Measurements from ENCODE around the gene ATP9A.

DNA sequence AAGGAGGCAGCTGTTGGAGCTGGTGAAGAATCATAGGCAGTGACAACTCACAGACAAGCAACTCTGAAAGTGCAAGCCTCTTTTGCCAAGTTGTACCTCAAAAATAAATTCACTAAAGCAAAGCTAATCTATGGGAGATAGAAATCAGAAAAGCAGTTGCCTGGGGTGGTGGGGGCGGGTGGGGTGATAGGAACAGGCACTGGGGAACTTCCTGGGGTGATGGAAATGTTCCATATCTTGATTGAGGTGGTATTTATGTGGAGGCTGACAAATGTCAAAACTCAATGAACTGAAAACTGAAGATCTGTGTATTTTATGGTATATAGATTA is 52.4 kb downstream of the ATP9A start:
- TF ChIP-seq, protein P1, sequence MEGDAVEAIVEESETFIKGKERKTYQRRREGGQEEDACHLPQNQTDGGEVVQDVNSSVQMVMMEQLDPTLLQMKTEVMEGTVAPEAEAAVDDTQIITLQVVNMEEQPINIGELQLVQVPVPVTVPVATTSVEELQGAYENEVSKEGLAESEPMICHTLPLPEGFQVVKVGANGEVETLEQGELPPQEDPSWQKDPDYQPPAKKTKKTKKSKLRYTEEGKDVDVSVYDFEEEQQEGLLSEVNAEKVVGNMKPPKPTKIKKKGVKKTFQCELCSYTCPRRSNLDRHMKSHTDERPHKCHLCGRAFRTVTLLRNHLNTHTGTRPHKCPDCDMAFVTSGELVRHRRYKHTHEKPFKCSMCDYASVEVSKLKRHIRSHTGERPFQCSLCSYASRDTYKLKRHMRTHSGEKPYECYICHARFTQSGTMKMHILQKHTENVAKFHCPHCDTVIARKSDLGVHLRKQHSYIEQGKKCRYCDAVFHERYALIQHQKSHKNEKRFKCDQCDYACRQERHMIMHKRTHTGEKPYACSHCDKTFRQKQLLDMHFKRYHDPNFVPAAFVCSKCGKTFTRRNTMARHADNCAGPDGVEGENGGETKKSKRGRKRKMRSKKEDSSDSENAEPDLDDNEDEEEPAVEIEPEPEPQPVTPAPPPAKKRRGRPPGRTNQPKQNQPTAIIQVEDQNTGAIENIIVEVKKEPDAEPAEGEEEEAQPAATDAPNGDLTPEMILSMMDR (conservative IDR thresholded peaks at IDR 0.05) = no peak
- TF ChIP-seq EZH2 (IDR thresholded peaks at IDR 0.05; ENCODE audit: low read depth) = no peak
